Cerebellar cortex (tissue), 1 donor: ENCODE results near the gene SNCG.
"Not testable (repeated sequence)": the region's sequence is repeated elsewhere in the genome, so short reads cannot be mapped to it uniquely, and the experiment has no call there.

ENCODE experiments used
- DNase-seq: peaks from one replicate; pipeline ENCODE4 v3.0.0-alpha.2; 2015; ENCODE audit warnings: low spot score

SNCG gene

GRCh38 chr10:86978457-86978856 is 20.1 kb downstream of the SNCG start:
- DNase-seq, result not testable (repeated sequence)

- no peak for DNase-seq
Measured at GRCh38 chr10:86979296-86979818, 21.0 kb downstream of the SNCG start.

- no peak for DNase-seq
Measured at GRCh38 chr10:86979977-86980448, 21.6 kb downstream of the SNCG start.

- DNase-seq, result not testable (repeated sequence)
Measured at GRCh38 chr10:86981020-86981419, 22.6 kb downstream of the SNCG start.

GRCh38 chr10:86981716-86982115 is 23.3 kb downstream of the SNCG start:
- no peak for DNase-seq

GRCh38 chr10:86984498-86984897 is 26.1 kb downstream of the SNCG start:
- DNase-seq, result not testable (repeated sequence)

GRCh38 chr10:86988520-86988919 is 30.1 kb downstream of the SNCG start:
- DNase-seq, result no peak

GRCh38 chr10:86991362-86991761 is 33.0 kb downstream of the SNCG start:
- not testable (repeated sequence) for DNase-seq

- no peak for DNase-seq
Measured at GRCh38 chr10:86992456-86992855, 34.1 kb downstream of the SNCG start.

GRCh38 chr10:86992929-86993328 is 34.5 kb downstream of the SNCG start:
- no peak for DNase-seq

- not testable (repeated sequence) for DNase-seq
Measured at GRCh38 chr10:86999802-87000403, 41.5 kb downstream of the SNCG start.

GRCh38 chr10:87000491-87000890 is 42.1 kb downstream of the SNCG start:
- DNase-seq, result no peak

- DNase-seq, result not testable (repeated sequence)
Measured at GRCh38 chr10:87007124-87007523, 48.7 kb downstream of the SNCG start.

- not testable (repeated sequence) for DNase-seq
Measured at GRCh38 chr10:87007674-87008073, 49.3 kb downstream of the SNCG start.

- DNase-seq, result not testable (repeated sequence)
Measured at GRCh38 chr10:87008303-87008702, 49.9 kb downstream of the SNCG start.

- DNase-seq, result peak; percentile 3
Measured at GRCh38 chr10:87009134-87009696, 50.8 kb downstream of the SNCG start.
